GM19328 (cell line): ENCODE measurements around the gene ADAMTS3.
"Not testable (repeated sequence)": the region's sequence is repeated elsewhere in the genome, so short reads cannot be mapped to it uniquely, and the experiment has no call there.

Source experiments
- ATAC-seq: cut with Tn5 transposase; IDR thresholded peaks from one replicate; pipeline ENCODE4 v1.9.1; 2021; ENCODE audit warnings: mild to moderate bottlenecking, moderate library complexity; ENCODE audit not compliant: unreplicated experiment

Gene ADAMTS3

GRCh38 chr4:72484981-72485380, 84.0 kb downstream of the ADAMTS3 start:
- ATAC-seq: no peak

GRCh38 chr4:72473434-72473900, 95.6 kb downstream of the ADAMTS3 start:
- ATAC-seq: no peak

- ATAC-seq: no peak
Observed at GRCh38 chr4:72471816-72472215, 97.2 kb downstream of the ADAMTS3 start.

GRCh38 chr4:72468904-72469502, 100.0 kb downstream of the ADAMTS3 start:
- ATAC-seq: no peak

GRCh38 chr4:72467633-72468032, 101.4 kb downstream of the ADAMTS3 start:
- no peak for ATAC-seq

- no peak for ATAC-seq
Observed at GRCh38 chr4:72463724-72464123, 105.3 kb downstream of the ADAMTS3 start.

GRCh38 chr4:72457158-72457557, 111.9 kb downstream of the ADAMTS3 start:
- no peak for ATAC-seq

- no peak for ATAC-seq
Observed at GRCh38 chr4:72451349-72451748, 117.7 kb downstream of the ADAMTS3 start.

GRCh38 chr4:72449705-72450104, 119.3 kb downstream of the ADAMTS3 start:
- no peak for ATAC-seq

GRCh38 chr4:72448231-72448630, 120.8 kb downstream of the ADAMTS3 start:
- no peak for ATAC-seq

GRCh38 chr4:72446353-72447055, 122.5 kb downstream of the ADAMTS3 start:
- ATAC-seq: no peak

- no peak for ATAC-seq
Observed at GRCh38 chr4:72444092-72444491, 124.9 kb downstream of the ADAMTS3 start.

- ATAC-seq: no peak
Observed at GRCh38 chr4:72442715-72443114, 126.3 kb downstream of the ADAMTS3 start.

- no peak for ATAC-seq
Observed at GRCh38 chr4:72442147-72442546, 126.9 kb downstream of the ADAMTS3 start.

- no peak for ATAC-seq
Observed at GRCh38 chr4:72440386-72440785, 128.6 kb downstream of the ADAMTS3 start.

GRCh38 chr4:72432975-72433374, 136.0 kb downstream of the ADAMTS3 start:
- ATAC-seq: no peak

GRCh38 chr4:72432282-72432681, 136.7 kb downstream of the ADAMTS3 start:
- ATAC-seq: no peak

- no peak for ATAC-seq
Observed at GRCh38 chr4:72430988-72431387, 138.0 kb downstream of the ADAMTS3 start.

GRCh38 chr4:72430050-72430449, 139.0 kb downstream of the ADAMTS3 start:
- ATAC-seq: no peak

GRCh38 chr4:72429397-72429889, 139.6 kb downstream of the ADAMTS3 start:
- no peak for ATAC-seq

GRCh38 chr4:72427057-72427456, 142.0 kb downstream of the ADAMTS3 start:
- no peak for ATAC-seq

- not testable (repeated sequence) for ATAC-seq
Observed at GRCh38 chr4:72425908-72426307, 143.1 kb downstream of the ADAMTS3 start.
